Prostate gland (tissue), 2 donors: Measurements from ENCODE around the gene ZMIZ1. TPM values are rescaled to one million over a fixed set of nuclear protein-coding genes. Genes with fewer than 3 reads are reported as not detected.

Experiments used
- DNase-seq: peaks from one replicate; pipeline ENCODE4 v3.0.0-alpha.2; 2019; ENCODE audit warnings: low spot score
- H3K27ac ChIP-seq, 2 donors: fragments of 200-600 bp; sonication (generic); 2 replicates each; pipeline ENCODE4 v1.5.1; 2017 to 2019
- H3K27me3 ChIP-seq: fragments of 200-600 bp; sonication (generic); replicated peaks from 2 replicates; pipeline ENCODE4 v1.5.1; 2019; ENCODE audit not compliant: insufficient read depth
- H3K36me3 ChIP-seq, 2 donors: fragments of 200-600 bp; sonication (generic); 1 replicate in 1 of 2; 2 replicates in 1 of 2; pipeline versions ENCODE4 v1.5.1 to v1.8.1; 2017 to 2019
- H3K4me1 ChIP-seq: fragments of 200-600 bp; sonication (generic); replicated peaks from 2 replicates; pipeline ENCODE4 v1.5.1; 2019
- H3K4me3 ChIP-seq, 2 donors: fragments of 200-600 bp; sonication (generic); 2 replicates each; pipeline ENCODE4 v1.5.1; 2017 to 2019
- H3K9me3 ChIP-seq: fragments of 200-600 bp; sonication (generic); 2 replicates; pipeline ENCODE4 v1.5.1; 2017
- POLR2A ChIP-seq: fragments of 450-650 bp; IDR thresholded peaks from one replicate; pipeline ENCODE4 v1.6.1; 2016; ENCODE audit warnings: antibody characterized with exemption, mild to moderate bottlenecking
- POLR2AphosphoS5 ChIP-seq: sonication (generic); formaldehyde crosslinking; IDR thresholded peaks from one replicate; pipeline ENCODE4 v1.6.1; 2017; ENCODE audit warnings: antibody characterized with exemption
- WGBS: methylation state at CpG from one replicate; pipeline ENCODE4 v1.1.5; 2018; 5-methylcytosine and 5-hydroxymethylcytosine counted together
- intact Hi-C: fragments of 100-400 bp; cut with DNase I; formaldehyde crosslinking; loops from one replicate; pipeline ENCODE4 v1.14.2; 2022
- total RNA-seq, 2 donors: library from RNA; depleted of rRNA; stranded (reverse); fragments of >200 nt; gene quantifications; one replicate each; pipeline ENCODE4 v1.1.0, GENCODE V29; 2016
- TF ChIP-seq, protein P1 (sequence below), 4 experiments: fragments of 200-600 bp in 2 of 4; fragments of 450-650 bp in 2 of 4; sonication (generic) in 2 of 4; IDR thresholded peaks; 1 replicate in 3 of 4; 2 replicates in 1 of 4; pipeline ENCODE4 v1.5.1; 2016 to 2019; ENCODE audit warnings: antibody characterized with exemption in 4 of 4, mild to moderate bottlenecking in 2 of 4, moderate library complexity in 2 of 4

Gene ZMIZ1
- total RNA-seq, 2 donors from 2014 or later = 69.6 to 78.5 TPM

DNA sequence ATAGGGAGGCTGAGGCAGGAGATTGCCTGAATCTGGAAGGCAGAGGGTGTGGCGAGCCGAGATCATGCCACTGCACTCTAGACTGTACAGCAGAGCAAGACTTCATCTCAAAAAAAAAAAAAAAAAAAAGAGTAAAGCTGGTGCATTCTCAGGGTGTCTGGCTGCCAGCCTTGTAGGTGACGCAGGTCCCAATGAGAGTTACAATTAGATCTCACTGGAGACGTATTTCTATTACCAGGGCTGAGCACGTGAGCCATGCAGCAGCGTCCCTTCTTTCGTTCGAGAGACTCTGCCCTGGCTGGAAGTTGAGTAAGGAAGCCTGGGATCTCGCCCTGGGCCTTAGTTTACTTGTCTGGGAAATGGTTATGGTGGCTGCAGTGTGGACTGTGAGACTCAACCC, 22.4 kb upstream of the ZMIZ1 start:
- Histone ChIP-seq H3K36me3 (no peaks in the 10 kb centered on the region), H3K4me3 (no peak overlapping the region), H3K4me1 (peaks cover 11% of the 10 kb centered on the region), H3K27ac (no peak overlapping the region), H3K9me3 (no peaks in the 10 kb centered on the region), H3K27me3 (no peaks in the 10 kb centered on the region)
- intact Hi-C loops = no loop called here
- no peak for DNase-seq
- no peak for TF ChIP-seq POLR2A
- WGBS = 93% methylated on average over 9 of the region's 9 CpGs

DNA sequence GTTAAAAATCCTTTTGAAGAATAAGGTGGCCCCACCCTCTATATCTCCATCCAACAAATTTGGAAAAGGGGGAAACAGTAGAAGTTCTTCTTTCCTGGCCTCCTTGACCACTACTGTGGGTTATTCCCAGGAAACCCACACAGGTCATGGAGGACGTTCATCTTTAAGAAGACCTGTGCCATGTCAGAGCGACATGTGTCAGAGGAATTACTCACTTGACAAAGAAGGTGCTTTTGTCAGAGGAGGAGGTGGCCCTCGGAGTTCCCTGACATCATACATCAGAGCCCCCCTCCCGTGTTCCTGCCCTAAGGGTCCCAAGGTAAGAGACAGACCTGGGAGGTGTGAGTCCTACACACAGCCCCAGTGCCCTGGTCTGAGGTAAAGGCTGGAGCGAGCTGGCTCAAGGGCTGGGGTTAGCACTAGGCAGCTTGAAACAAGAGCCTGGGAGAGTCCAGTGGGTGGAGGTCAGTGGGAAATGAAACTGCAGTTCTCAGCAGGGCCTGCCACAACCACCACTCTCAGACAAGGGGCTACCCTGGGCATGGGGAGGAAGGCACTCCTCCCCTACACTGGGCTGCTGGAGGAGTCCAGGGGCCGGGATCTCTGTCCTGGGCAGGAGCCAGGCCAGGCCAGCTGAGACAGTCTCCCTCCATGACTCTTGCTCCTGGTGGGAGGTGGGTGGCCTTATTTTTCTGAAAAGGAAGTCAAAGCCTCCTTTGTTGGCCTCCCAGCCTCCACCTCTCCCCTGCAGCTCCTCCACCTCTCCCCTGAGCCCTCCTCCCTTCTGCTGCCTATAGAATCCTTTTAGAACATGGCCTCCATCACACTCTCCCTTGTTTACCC, 21.8 kb upstream of the ZMIZ1 start:
- H3K27me3 ChIP-seq = no peaks in the 10 kb centered on the region
- whole genome bisulfite sequencing = 87% methylated on average over 6 of the region's 6 CpGs
- H3K4me3 ChIP-seq = no peak overlapping the region
- H3K36me3 ChIP-seq = no peaks in the 10 kb centered on the region
- peaks cover 11% of the 10 kb centered on the region for H3K4me1 ChIP-seq
- no peak for TF ChIP-seq POLR2AphosphoS5
- TF ChIP-seq POLR2A = no peak
- TF ChIP-seq, protein P1, sequence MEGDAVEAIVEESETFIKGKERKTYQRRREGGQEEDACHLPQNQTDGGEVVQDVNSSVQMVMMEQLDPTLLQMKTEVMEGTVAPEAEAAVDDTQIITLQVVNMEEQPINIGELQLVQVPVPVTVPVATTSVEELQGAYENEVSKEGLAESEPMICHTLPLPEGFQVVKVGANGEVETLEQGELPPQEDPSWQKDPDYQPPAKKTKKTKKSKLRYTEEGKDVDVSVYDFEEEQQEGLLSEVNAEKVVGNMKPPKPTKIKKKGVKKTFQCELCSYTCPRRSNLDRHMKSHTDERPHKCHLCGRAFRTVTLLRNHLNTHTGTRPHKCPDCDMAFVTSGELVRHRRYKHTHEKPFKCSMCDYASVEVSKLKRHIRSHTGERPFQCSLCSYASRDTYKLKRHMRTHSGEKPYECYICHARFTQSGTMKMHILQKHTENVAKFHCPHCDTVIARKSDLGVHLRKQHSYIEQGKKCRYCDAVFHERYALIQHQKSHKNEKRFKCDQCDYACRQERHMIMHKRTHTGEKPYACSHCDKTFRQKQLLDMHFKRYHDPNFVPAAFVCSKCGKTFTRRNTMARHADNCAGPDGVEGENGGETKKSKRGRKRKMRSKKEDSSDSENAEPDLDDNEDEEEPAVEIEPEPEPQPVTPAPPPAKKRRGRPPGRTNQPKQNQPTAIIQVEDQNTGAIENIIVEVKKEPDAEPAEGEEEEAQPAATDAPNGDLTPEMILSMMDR (IDR thresholded peaks at IDR 0.05) = no peak
- intact Hi-C loops = no loop called here
- DNase-seq = no peak
- no peak overlapping the region for H3K27ac ChIP-seq
- no peaks in the 10 kb centered on the region for H3K9me3 ChIP-seq

DNA sequence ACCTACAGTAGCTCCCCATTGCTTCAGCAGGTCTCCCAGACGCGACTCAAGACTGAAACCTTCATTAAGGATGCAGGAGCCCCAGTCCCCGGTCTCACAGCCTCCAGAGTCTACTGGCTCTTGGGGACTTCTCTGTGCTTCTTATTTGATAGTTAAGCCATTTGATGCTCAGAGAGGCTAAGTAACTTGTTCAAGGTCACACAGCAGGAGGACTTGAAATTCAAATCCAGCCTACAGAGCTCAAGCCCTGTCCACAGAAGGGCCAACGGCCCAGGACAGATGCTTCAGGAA, 21.2 kb upstream of the ZMIZ1 start:
- no peaks in the 10 kb centered on the region for H3K9me3 ChIP-seq
- no peak overlapping the region for H3K27ac ChIP-seq
- TF ChIP-seq, protein P1 (IDR thresholded peaks at IDR 0.05) = no peak
- peaks cover 11% of the 10 kb centered on the region for H3K4me1 ChIP-seq
- 91% methylated on average over 4 of the region's 4 CpGs for WGBS
- H3K27me3 ChIP-seq = no peaks in the 10 kb centered on the region
- intact Hi-C loops = no loop called here
- DNase-seq = no peak
- no peaks in the 10 kb centered on the region for H3K36me3 ChIP-seq
- H3K4me3 ChIP-seq = no peak overlapping the region

DNA sequence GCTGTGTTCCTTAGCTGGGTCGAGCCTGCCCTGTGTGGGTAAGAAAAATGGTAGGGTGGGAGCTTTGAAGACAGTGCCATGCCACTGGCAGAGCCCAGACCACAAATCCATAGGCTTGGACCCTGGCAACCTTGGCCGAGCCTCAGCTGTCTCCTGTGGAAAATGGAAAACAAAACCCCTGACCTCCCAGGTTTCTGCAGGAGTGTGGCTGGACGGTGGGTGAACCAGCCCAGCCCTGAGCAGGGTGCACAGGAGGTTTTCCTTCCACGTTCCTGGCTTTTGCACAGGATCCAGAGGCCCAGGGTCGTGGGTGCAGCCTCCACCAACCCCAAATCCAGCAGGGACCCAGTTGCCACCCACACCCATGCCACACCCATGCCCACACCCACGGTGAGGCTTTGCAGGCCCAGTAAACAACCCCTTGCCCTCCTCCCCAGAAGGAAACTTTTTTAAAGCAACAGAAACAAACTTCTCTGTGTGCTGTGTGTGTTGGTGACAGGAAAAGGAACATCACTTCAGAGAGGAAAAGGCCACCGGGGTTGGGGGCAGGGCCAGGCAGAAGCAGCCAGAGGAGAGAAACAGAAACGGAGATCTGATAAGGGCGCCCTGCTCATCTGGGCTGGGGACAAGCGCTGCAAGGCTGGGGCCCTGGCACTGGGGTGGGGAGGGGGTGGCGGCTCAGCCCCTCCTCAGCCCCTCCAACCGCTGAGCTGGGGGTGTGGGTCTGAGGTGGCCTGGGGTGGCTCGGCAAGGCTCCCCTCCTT, 20.7 kb upstream of the ZMIZ1 start:
- TF ChIP-seq POLR2A (no peak), POLR2AphosphoS5 (no peak)
- TF ChIP-seq, protein P1 (IDR thresholded peaks at IDR 0.05) = no peak
- Histone ChIP-seq H3K4me3 (no peak overlapping the region), H3K9me3 (no peaks in the 10 kb centered on the region), H3K36me3 (no peaks in the 10 kb centered on the region), H3K4me1 (peaks cover 11% of the 10 kb centered on the region), H3K27ac (peak overlapping the region in 1 of 2 donors; percentile 47), H3K27me3 (no peaks in the 10 kb centered on the region)
- DNase-seq = no peak
- intact Hi-C loops = no loop called here
- 65% methylated on average over 13 of the region's 13 CpGs for WGBS

DNA sequence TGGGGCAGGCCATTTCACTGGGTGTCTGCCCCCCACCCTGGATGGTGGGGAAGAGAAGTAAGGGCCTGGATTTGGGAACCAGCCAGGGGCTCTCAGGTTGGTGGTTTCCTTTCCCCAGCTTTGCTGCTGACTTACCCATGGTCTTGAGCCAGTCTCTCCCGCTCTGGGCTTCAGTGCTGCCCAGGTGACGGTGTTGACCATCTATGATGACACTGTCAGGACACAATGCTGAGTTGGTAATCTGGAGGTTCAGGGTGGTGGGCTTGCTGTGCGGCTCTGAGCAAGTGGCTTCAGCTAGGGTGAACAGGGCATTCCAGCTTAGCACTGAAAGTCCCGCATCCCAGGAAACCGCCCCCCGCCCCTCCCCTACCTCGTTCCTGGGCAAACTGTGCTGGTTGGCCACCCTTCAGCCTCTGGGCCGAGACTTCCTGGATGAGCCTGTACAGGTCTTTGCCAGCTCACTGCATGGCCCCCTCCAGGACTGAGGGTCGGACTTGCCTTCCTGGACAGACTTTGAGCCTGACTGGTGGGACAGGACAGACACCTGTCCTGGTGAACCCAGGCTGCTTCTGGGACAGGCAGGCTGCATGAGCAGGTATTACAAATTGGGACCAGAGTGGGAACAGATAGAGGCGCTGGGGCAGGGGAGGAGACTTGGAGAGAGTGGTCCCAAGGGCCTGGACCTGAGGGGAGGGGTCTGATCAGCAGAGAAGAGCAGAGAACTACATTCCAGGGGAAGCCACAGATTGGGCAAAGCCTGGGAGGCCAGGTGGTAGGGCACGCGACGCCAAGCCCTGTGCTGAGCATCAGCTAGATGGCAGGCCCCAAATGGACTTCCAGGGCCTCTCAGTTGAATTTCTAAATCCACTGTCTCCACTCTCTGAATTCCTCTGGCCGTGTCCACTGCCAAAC, 19.9 kb upstream of the ZMIZ1 start:
- Histone ChIP-seq H3K4me1 (peaks cover 11% of the 10 kb centered on the region), H3K27me3 (no peaks in the 10 kb centered on the region), H3K9me3 (no peaks in the 10 kb centered on the region), H3K4me3 (no peak overlapping the region), H3K27ac (peak overlapping the region; percentile 8 to 47), H3K36me3 (no peaks in the 10 kb centered on the region)
- 64% methylated on average over 14 of the region's 14 CpGs for WGBS
- intact Hi-C loops = no loop called here
- no peak for DNase-seq
- TF ChIP-seq POLR2A (no peak), POLR2AphosphoS5 (no peak)
- TF ChIP-seq, protein P1 (IDR thresholded peaks at IDR 0.05) = no peak
